H1 (cell line): ENCODE data around the gene MAD2L1. TPM values are rescaled to one million over a fixed set of nuclear protein-coding genes. Genes with fewer than 3 reads are reported as not detected.

ENCODE experiments used
- CTCF ChIA-PET: fragments of 300-600 bp; sonication (Branson Sonifier 250); formaldehyde crosslinking; loops from one replicate; lab custom pipeline; 2021; ENCODE audit not compliant: partially characterized antibody; lab: Charles Lee
- POLR2A ChIA-PET: fragments of 300-600 bp; sonication (Branson Sonifier 250); formaldehyde crosslinking; loops from one replicate; lab custom pipeline; 2021; ENCODE audit warnings: inconsistent platforms; ENCODE audit not compliant: partially characterized antibody; lab: Charles Lee
- DNase-seq, 2 experiments: peaks; one replicate each; pipeline versions ENCODE4 v3.0.0 to v3.0.0-alpha.2; 2010 to 2022; ENCODE audit warnings: low spot score in 2 of 2, low read depth in 1 of 2, mixed read lengths in 1 of 2
- FAIRE-seq: peaks from 2 replicates; lab custom pipeline; 2011; peaks lifted over from hg19 to GRCh38; lab: Jason Lieb, UNC
- H2AFZ ChIP-seq: 2 replicates; pipeline ENCODE4 v1.8.1; 2012; ENCODE audit warnings: low read length, inconsistent platforms
- H2AK5ac ChIP-seq: 2 replicates; pipeline ENCODE4 v1.6.1; 2013; ENCODE audit warnings: low read depth, low read length
- H2BK120ac ChIP-seq: replicated peaks from 2 replicates; pipeline ENCODE3; 2013; ENCODE audit warnings: low read depth, low read length, inconsistent platforms
- H2BK12ac ChIP-seq: 2 replicates; pipeline ENCODE4 v1.6.1; 2013; ENCODE audit warnings: low read depth, low read length
- H2BK15ac ChIP-seq: 2 replicates; pipeline ENCODE4 v1.6.1; 2013; ENCODE audit warnings: low read length
- H2BK20ac ChIP-seq: 2 replicates; pipeline ENCODE4 v1.6.1; 2013; ENCODE audit warnings: low read length
- H2BK5ac ChIP-seq: 2 replicates; pipeline ENCODE4 v1.6.1; 2013; ENCODE audit warnings: low read depth, low read length
- H3K14ac ChIP-seq: 2 replicates; pipeline ENCODE4 v1.6.1; 2013; ENCODE audit warnings: inconsistent platforms; ENCODE audit not compliant: insufficient read length
- H3K18ac ChIP-seq: 2 replicates; pipeline ENCODE4 v1.6.1; 2013; ENCODE audit warnings: low read length; ENCODE audit errors: extremely low read depth
- H3K23ac ChIP-seq: 2 replicates; pipeline ENCODE4 v1.6.1; 2013; ENCODE audit warnings: inconsistent platforms; ENCODE audit not compliant: insufficient read length
- H3K23me2 ChIP-seq: 2 replicates; pipeline ENCODE4 v1.6.1; 2013; ENCODE audit warnings: low read depth, low read length
- H3K27ac ChIP-seq: 2 replicates; pipeline ENCODE4 v1.6.1; 2011; ENCODE audit warnings: low read depth, low read length, inconsistent platforms
- H3K27me3 ChIP-seq, 4 experiments: replicated peaks in 1 of 4; 1 replicate in 1 of 4; 2 replicates in 3 of 4; pipeline versions ENCODE4 v1.6.1 to v1.8.1; 2011 to 2013; ENCODE audit warnings: low read length in 3 of 4, mild to moderate bottlenecking in 3 of 4, inconsistent platforms in 2 of 4, mixed read lengths in 2 of 4, moderate library complexity in 1 of 4; ENCODE audit not compliant: control insufficient read depth in 3 of 4, insufficient read depth in 3 of 4; ENCODE audit errors: extremely low read depth in 1 of 4
- H3K36me3 ChIP-seq, 4 experiments: 2 replicates each; pipeline versions ENCODE4 v1.6.1 to v1.8.1; 2011 to 2013; ENCODE audit warnings: mild to moderate bottlenecking in 4 of 4, low read length in 3 of 4, moderate library complexity in 2 of 4, control low read depth in 1 of 4, inconsistent platforms in 1 of 4; ENCODE audit not compliant: insufficient read depth in 4 of 4, control insufficient read depth in 2 of 4
- H3K4ac ChIP-seq: replicated peaks from 2 replicates; pipeline ENCODE3; 2013; ENCODE audit warnings: low read length, low read depth, mixed read lengths, inconsistent platforms; ENCODE audit not compliant: insufficient read length
- H3K4me1 ChIP-seq, 4 experiments: replicated peaks in 1 of 4; 1 replicate in 1 of 4; 2 replicates in 3 of 4; pipeline versions ENCODE4 v1.6.1 to v1.8.1; 2011 to 2013; ENCODE audit warnings: low read length in 3 of 4, inconsistent platforms in 2 of 4, mixed read lengths in 1 of 4; ENCODE audit not compliant: insufficient read depth in 4 of 4, control insufficient read depth in 3 of 4
- H3K4me2 ChIP-seq, 2 experiments: 2 replicates each; pipeline versions ENCODE4 v1.6.1 to v1.8.1; 2011 to 2013; ENCODE audit warnings: low read depth in 2 of 2, low read length in 2 of 2, control low read depth in 1 of 2, inconsistent platforms in 1 of 2, mild to moderate bottlenecking in 1 of 2; ENCODE audit not compliant: insufficient read depth in 1 of 2
- H3K4me3 ChIP-seq, 4 experiments: fragments of 200-600, 300-600 bp in 1 of 4; sonication (generic), shearing (Covaris generic), sonication (Bioruptor Twin) in 1 of 4; 2 replicates each; pipeline versions ENCODE4 v1.5.1 to v1.8.1; 2011 to 2016; ENCODE audit warnings: low read length in 4 of 4, low read depth in 3 of 4, control low read depth in 2 of 4, inconsistent platforms in 2 of 4, mild to moderate bottlenecking in 2 of 4, mixed read lengths in 1 of 4, moderate library complexity in 1 of 4; ENCODE audit not compliant: insufficient read depth in 2 of 4; ENCODE audit errors: extremely low read depth in 1 of 4
- H3K56ac ChIP-seq: replicated peaks from 2 replicates; pipeline ENCODE3; 2013; ENCODE audit warnings: low read depth, mild to moderate bottlenecking, mixed read lengths, low read length, inconsistent platforms; ENCODE audit not compliant: insufficient read length
- H3K79me1 ChIP-seq: 2 replicates; pipeline ENCODE4 v1.6.1; 2013; ENCODE audit warnings: low read depth, low read length, control low read depth
- H3K79me2 ChIP-seq, 2 experiments: 2 replicates each; pipeline versions ENCODE4 v1.6.1 to v1.8.1; 2012 to 2013; ENCODE audit warnings: low read length in 2 of 2, mild to moderate bottlenecking in 2 of 2, inconsistent platforms in 1 of 2; ENCODE audit not compliant: insufficient read depth in 2 of 2, control insufficient read depth in 1 of 2
- H3K9ac ChIP-seq, 4 experiments: replicated peaks in 1 of 4; 1 replicate in 1 of 4; 2 replicates in 3 of 4; pipeline versions ENCODE4 v1.6.1 to v1.8.1; 2011 to 2013; ENCODE audit warnings: low read depth in 3 of 4, low read length in 3 of 4, control low read depth in 2 of 4, mild to moderate bottlenecking in 2 of 4, moderate library complexity in 2 of 4, inconsistent platforms in 1 of 4; ENCODE audit errors: extremely low read depth in 1 of 4
- H3K9me3 ChIP-seq, 2 experiments: 2 replicates each; pipeline versions ENCODE4 v1.6.1 to v1.8.1; 2012 to 2013; ENCODE audit warnings: mild to moderate bottlenecking in 2 of 2, moderate library complexity in 2 of 2, control low read depth in 1 of 2, inconsistent platforms in 1 of 2, low read depth in 1 of 2, low read length in 1 of 2, mixed read lengths in 1 of 2; ENCODE audit not compliant: insufficient read depth in 2 of 2
- H4K20me1 ChIP-seq, 2 experiments: replicated peaks in 1 of 2; 2 replicates each; pipeline versions ENCODE3 to v1.8.1; 2011 to 2013; ENCODE audit warnings: inconsistent platforms in 2 of 2, low read length in 2 of 2, mild to moderate bottlenecking in 1 of 2; ENCODE audit not compliant: insufficient read depth in 2 of 2, control insufficient read depth in 1 of 2
- H4K5ac ChIP-seq: 2 replicates; pipeline ENCODE4 v1.6.1; 2013; ENCODE audit warnings: low read length, low read depth, mixed read lengths, inconsistent platforms; ENCODE audit not compliant: insufficient read length
- H4K8ac ChIP-seq: 2 replicates; pipeline ENCODE4 v1.8.0; 2013; ENCODE audit warnings: mild to moderate bottlenecking, moderate library complexity, low read length, inconsistent platforms; ENCODE audit not compliant: insufficient read depth; ENCODE audit errors: extremely low read depth
- H4K91ac ChIP-seq: replicated peaks from 2 replicates; pipeline ENCODE3; 2013; ENCODE audit warnings: low read length, mixed read lengths, inconsistent platforms; ENCODE audit not compliant: insufficient read length
- KDM4A ChIP-seq: IDR thresholded peaks from one replicate; pipeline ENCODE4 v1.7.1; 2012; ENCODE audit warnings: low read depth, mild to moderate bottlenecking, moderate library complexity, low read length, inconsistent platforms; ENCODE audit not compliant: severe bottlenecking
- RBBP5 ChIP-seq: IDR thresholded peaks from 2 replicates; pipeline ENCODE4 v1.7.1; 2012; ENCODE audit warnings: low read depth, mild to moderate bottlenecking, inconsistent platforms, low read length, moderate library complexity, borderline replicate concordance
- TEAD4 ChIP-seq: IDR thresholded peaks from 2 replicates; pipeline ENCODE4 v1.6.1; 2012; ENCODE audit warnings: low read depth, low read length, inconsistent platforms, mixed read lengths
- WGBS, 2 experiments: shearing (Covaris generic) in 1 of 2; methylation state at CpG; one replicate each; pipeline versions ENCODE4 v1.1.6 to v1.1.7; 2013 to 2015; ENCODE audit warnings: low lambda C conversion rate in 2 of 2, mixed read lengths in 2 of 2, inconsistent platforms in 1 of 2, low coverage in 1 of 2, missing lambda C conversion rate in 1 of 2; ENCODE audit not compliant: insufficient replicate concordance in 2 of 2, insufficient coverage in 1 of 2, insufficient read length in 1 of 2; ENCODE audit errors: extremely low coverage in 1 of 2, missing lambda C conversion rate in 1 of 2; 5-methylcytosine and 5-hydroxymethylcytosine counted together
- polyA plus RNA-seq, 7 experiments: library from polyadenylated mRNA; depleted of rRNA in 3 of 7; stranded (reverse) in 5 of 7; unstranded in 2 of 7; fragments of >200 nt in 5 of 7; fragments of 200-250 nt in 2 of 7; gene quantifications; 1 replicate in 5 of 7; 2 replicates in 1 of 7; 4 replicates in 1 of 7; pipeline versions ENCODE4 v1.2.1 to v1.2.3, GENCODE V29; 2011 to 2013; ENCODE audit warnings: missing spikeins in 2 of 7, mixed read lengths in 2 of 7
- total RNA-seq: library from RNA; stranded (reverse); fragmentation: NEBNext Ultra II Directional; extraction: Animal tissue kit (Norgen Biotek cat#: 25700); gene quantifications from 2 replicates; pipeline ENCODE4 v1.2.1, GENCODE V29; 2021

MAD2L1 gene
- total and polyA plus RNA-seq, 2 of the 8 experiments (the other 6 are each of a cell fraction or from before 2014, with no cell fraction given) = 51.1 to 88.1 TPM

GRCh38 chr4:120080533-120080932 lies 13.9 kb upstream of the MAD2L1 start:
- no peak overlapping the region for H3K9ac ChIP-seq
- no peak overlapping the region for H3K14ac ChIP-seq
- no peaks in the 10 kb centered on the region for H4K20me1 ChIP-seq
- FAIRE-seq = no peak
- H3K27me3 ChIP-seq = no peaks in the 10 kb centered on the region
- no peak overlapping the region for H3K4me2 ChIP-seq
- H3K36me3 ChIP-seq = no peaks in the 10 kb centered on the region
- H2BK20ac ChIP-seq = no peak overlapping the region
- CTCF ChIA-PET = no interaction called here
- no peak overlapping the region for H3K18ac ChIP-seq
- H3K79me2 ChIP-seq = no peaks in the 10 kb centered on the region
- H3K9me3 ChIP-seq = no peaks in the 10 kb centered on the region
- H4K91ac ChIP-seq = no peak overlapping the region
- H2BK12ac ChIP-seq = no peak overlapping the region
- H3K4ac ChIP-seq = no peak overlapping the region
- H3K79me1 ChIP-seq = no peaks in the 10 kb centered on the region
- H3K4me3 ChIP-seq = no peak overlapping the region
- no peak for DNase-seq
- H2BK5ac ChIP-seq = no peak overlapping the region
- POLR2A ChIA-PET = no interaction called here
- H2AFZ ChIP-seq = no peak overlapping the region
- H2BK120ac ChIP-seq = no peak overlapping the region
- no peak overlapping the region for H3K27ac ChIP-seq
- peaks cover 0 to 3% (median 0%) of the 10 kb centered on the region in 4 experiments; a peak in 3 of 7 replicates for H3K4me1 ChIP-seq
- no peaks in the 10 kb centered on the region; the same call in 1 of the 2 replicates for H3K23me2 ChIP-seq
- TF ChIP-seq KDM4A (no peak), TEAD4 (no peak), RBBP5 (no peak)
- H2AK5ac ChIP-seq = no peak overlapping the region
- no peak overlapping the region for H4K5ac ChIP-seq
- no peak overlapping the region for H3K56ac ChIP-seq
- no peak overlapping the region for H2BK15ac ChIP-seq
- H3K23ac ChIP-seq = no peak overlapping the region
- 90% methylated on average over 2 of the region's 2 CpGs; no CpG with 5 or more reads in 1 of the 2 experiments for WGBS, 2 experiments
- H4K8ac ChIP-seq = no peak overlapping the region
